Neural cell (in vitro differentiated cells): ENCODE measurements around the gene IL20RA. TPM values are rescaled to one million over a fixed set of nuclear protein-coding genes. Genes with fewer than 3 reads are reported as not detected.
A peak's percentile ranks its signal among the peaks of the same experiment; 100 is the strongest.

Experiments
- H2AFZ ChIP-seq: fragments of 200-600, 300-800 bp; sonication (generic), shearing (Covaris generic); 2 replicates; pipeline ENCODE4 v1.6.0; 2014; ENCODE audit warnings: low read depth, mild to moderate bottlenecking, antibody characterized with exemption, low read length, moderate library complexity
- H3F3A ChIP-seq: fragments of 200-600 bp; shearing (Covaris generic); 2 replicates; pipeline ENCODE4 v1.6.1; 2016; ENCODE audit warnings: mild to moderate bottlenecking, moderate library complexity, mixed read lengths, antibody characterized with exemption, low read length; ENCODE audit not compliant: insufficient read depth, poor library complexity, severe bottlenecking
- H3K27ac ChIP-seq: fragments of 200-600, 300-800 bp; sonication (generic), shearing (Covaris generic); 2 replicates; pipeline ENCODE4 v1.5.1; 2014; ENCODE audit warnings: mild to moderate bottlenecking, low read length, moderate library complexity
- H3K27me3 ChIP-seq: fragments of 300-800, 200-600 bp; sonication (generic), shearing (Covaris generic); 2 replicates; pipeline ENCODE4 v1.6.0; 2014; ENCODE audit warnings: mild to moderate bottlenecking, low read depth, low read length, moderate library complexity; ENCODE audit not compliant: insufficient read depth
- H3K36me3 ChIP-seq: fragments of 300-800, 200-600 bp; sonication (generic), shearing (Covaris generic); 2 replicates; pipeline ENCODE4 v1.5.1; 2014; ENCODE audit warnings: mild to moderate bottlenecking, antibody characterized with exemption, low read length, moderate library complexity; ENCODE audit not compliant: insufficient read depth
- H3K4me2 ChIP-seq: fragments of 300-800, 200-600 bp; sonication (generic), shearing (Covaris generic); 2 replicates; pipeline ENCODE4 v1.6.0; 2014; ENCODE audit warnings: mild to moderate bottlenecking, low read length
- H3K4me3 ChIP-seq: fragments of 300-800, 200-600 bp; sonication (generic), shearing (Covaris generic); 2 replicates; pipeline ENCODE4 v1.5.1; 2014; ENCODE audit warnings: mild to moderate bottlenecking, low read length, moderate library complexity
- H3K79me2 ChIP-seq: fragments of 200-600 bp; shearing (Covaris generic); replicated peaks from 2 replicates; pipeline ENCODE4 v1.6.0; 2014; ENCODE audit warnings: mild to moderate bottlenecking, low read length, moderate library complexity; ENCODE audit not compliant: insufficient read depth
- H3K9ac ChIP-seq: fragments of 300-800, 200-600 bp; sonication (generic), shearing (Covaris generic); 2 replicates; pipeline ENCODE4 v1.6.1; 2016; ENCODE audit warnings: mild to moderate bottlenecking, low read length, mixed read lengths
- H3K9me2 ChIP-seq: fragments of 200-600 bp; shearing (Covaris generic); 2 replicates; pipeline ENCODE4 v1.6.1; 2016; ENCODE audit warnings: mild to moderate bottlenecking, low read length, mixed read lengths; ENCODE audit not compliant: insufficient read depth
- H3K9me3 ChIP-seq: fragments of 200-600, 300-800 bp; sonication (generic), shearing (Covaris generic); 2 replicates; pipeline ENCODE4 v1.6.1; 2016; ENCODE audit warnings: mild to moderate bottlenecking, mixed run types, low read length, moderate library complexity, mixed read lengths
- H4K20me1 ChIP-seq: fragments of 200-600 bp; shearing (Covaris generic); 2 replicates; pipeline ENCODE4 v1.6.1; 2016; ENCODE audit warnings: mild to moderate bottlenecking, mixed run types; ENCODE audit not compliant: insufficient read depth
- CTCF ChIP-seq: fragments of 450-650 bp; IDR thresholded peaks from 2 replicates; pipeline ENCODE4 v1.5.1; 2014; ENCODE audit warnings: antibody characterized with exemption, mild to moderate bottlenecking, moderate library complexity; ENCODE audit not compliant: poor library complexity, severe bottlenecking
- EP300 ChIP-seq: fragments of 450-650 bp; conservative IDR thresholded peaks from 2 replicates; pipeline ENCODE4 v1.6.1; 2014; ENCODE audit warnings: antibody characterized with exemption, mild to moderate bottlenecking, moderate library complexity; ENCODE audit not compliant: poor library complexity, severe bottlenecking
- EZH2 ChIP-seq: fragments of 200-600, 300-800 bp; shearing (Covaris generic), sonication (generic); IDR thresholded peaks from 2 replicates; pipeline ENCODE4 v1.6.1; 2014; ENCODE audit warnings: antibody characterized with exemption, low read length, borderline replicate concordance, mild to moderate bottlenecking; ENCODE audit not compliant: insufficient read depth, poor library complexity, severe bottlenecking
- MXI1 ChIP-seq: fragments of 450-650 bp; conservative IDR thresholded peaks from 2 replicates; pipeline ENCODE4 v1.6.1; 2014; ENCODE audit warnings: antibody characterized with exemption, mild to moderate bottlenecking; ENCODE audit not compliant: poor library complexity, severe bottlenecking
- POLR2AphosphoS5 ChIP-seq: IDR thresholded peaks from 2 replicates; pipeline ENCODE4 v1.6.1; 2012
- RAD21 ChIP-seq: fragments of 450-650 bp; conservative IDR thresholded peaks from 2 replicates; pipeline ENCODE4 v1.6.1; 2014; ENCODE audit warnings: antibody characterized with exemption, mild to moderate bottlenecking, moderate library complexity
- REST ChIP-seq: IDR thresholded peaks from 2 replicates; pipeline ENCODE4 v1.6.1; 2012; ENCODE audit warnings: borderline replicate concordance
- SMC3 ChIP-seq: fragments of 450-650 bp; conservative IDR thresholded peaks from 2 replicates; pipeline ENCODE4 v1.6.1; 2014; ENCODE audit warnings: antibody characterized with exemption, mild to moderate bottlenecking, moderate library complexity; ENCODE audit not compliant: poor library complexity
- TAF1 ChIP-seq: IDR thresholded peaks from 2 replicates; pipeline ENCODE4 v1.6.1; 2012; ENCODE audit warnings: low read depth
- polyA plus RNA-seq: library from polyadenylated mRNA; depleted of rRNA; stranded (reverse); fragments of >200 nt; gene quantifications from 2 replicates; pipeline ENCODE4 v1.2.3, GENCODE V29; 2014

Gene IL20RA
- polyA plus RNA-seq, 1 donor from 2014 or later: not detected

- Histone ChIP-seq H3K9ac (no peak overlapping the region), H3K27me3 (no peaks in the 10 kb centered on the region), H3K27ac (no peak overlapping the region), H3K79me2 (no peaks in the 10 kb centered on the region), H3K4me3 (no peak overlapping the region), H3F3A (no peaks in the 10 kb centered on the region), H3K36me3 (no peaks in the 10 kb centered on the region), H3K9me2 (no peaks in the 10 kb centered on the region), H3K9me3 (no peaks in the 10 kb centered on the region), H3K4me2 (no peak overlapping the region), H4K20me1 (no peaks in the 10 kb centered on the region), H2AFZ (no peak overlapping the region)
- TF ChIP-seq EP300 (no peak), SMC3 (peak; percentile 71), EZH2 (no peak), REST (no peak), CTCF (peak; percentile 72), TAF1 (no peak), MXI1 (no peak), RAD21 (peak; percentile 71), POLR2AphosphoS5 (no peak)
These were observed 30.8 kb downstream of the IL20RA start for GRCh38 chr6:137013738-137014602.

GRCh38 chr6:137013031-137013430 is 31.7 kb downstream of the IL20RA start:
- no peaks in the 10 kb centered on the region for H3K27me3 ChIP-seq
- H2AFZ ChIP-seq: no peak overlapping the region
- no peaks in the 10 kb centered on the region for H3K9me3 ChIP-seq
- no peak overlapping the region for H3K9ac ChIP-seq
- H4K20me1 ChIP-seq: no peaks in the 10 kb centered on the region
- H3K4me2 ChIP-seq: no peak overlapping the region
- TF ChIP-seq REST (no peak), MXI1 (no peak), EZH2 (no peak)
- H3K9me2 ChIP-seq: no peaks in the 10 kb centered on the region
- H3F3A ChIP-seq: no peaks in the 10 kb centered on the region
- H3K79me2 ChIP-seq: no peaks in the 10 kb centered on the region
- no peak overlapping the region for H3K27ac ChIP-seq
- H3K4me3 ChIP-seq: no peak overlapping the region
- no peaks in the 10 kb centered on the region for H3K36me3 ChIP-seq
